Vagina (tissue), 2 donors: Measurements from ENCODE around the gene KNG1.

Experiments
- CTCF ChIP-seq, 3 experiments: fragments of 450-650 bp in 2 of 3; fragments of 200-600 bp in 1 of 3; sonication (generic) in 1 of 3; IDR thresholded peaks; one replicate each; pipeline ENCODE4 v1.5.1; 2017 to 2019; ENCODE audit warnings: antibody characterized with exemption in 3 of 3, mild to moderate bottlenecking in 2 of 3, moderate library complexity in 2 of 3
- POLR2AphosphoS5 ChIP-seq, 2 donors: sonication (generic); formaldehyde crosslinking; IDR thresholded peaks; one replicate each; pipeline ENCODE4 v1.9.0; 2017; ENCODE audit warnings: antibody characterized with exemption in 2 of 2, mild to moderate bottlenecking in 2 of 2, low read depth in 1 of 2; ENCODE audit not compliant: insufficient read depth in 1 of 2

- no peak for TF ChIP-seq CTCF (IDR thresholded peaks at IDR 0.05)
- no peak for TF ChIP-seq POLR2AphosphoS5 (IDR thresholded peaks at IDR 0.05; ENCODE audit: insufficient read depth in 1 of 2, low read depth in 1 of 2)
These were observed 62.0 kb downstream of the KNG1 start for GRCh38 chr3:186779204-186779603.
